Measurements from ENCODE around the gene HECTD2. TPM values are rescaled to one million over a fixed set of nuclear protein-coding genes. Genes with fewer than 3 reads are reported as not detected.

Gene HECTD2
- total RNA-seq, 2 donors from 2014 or later, result 2.5 to 3.1 TPM

- Mint-ChIP-seq H3K4me1 (no peaks in the 10 kb centered on the region), H3K4me3 (no peak overlapping the region), H3K27ac (no peak overlapping the region), H3K36me3 (ENCODE audit: low read depth) (peaks cover 4% of the 10 kb centered on the region), H3K27me3 (peaks cover 12% of the 10 kb centered on the region)
- H3K9me3 ChIP-seq (ENCODE audit: control insufficient read depth, low read length, poor library complexity, severe bottlenecking), result no peaks in the 10 kb centered on the region
- DNase-seq (no peak), ATAC-seq (no peak)
Observed at GRCh38 chr10:91539930-91540329, 129.8 kb downstream of the HECTD2 start.

GRCh38 chr10:91540733-91541132 lies 130.6 kb downstream of the HECTD2 start:
- Mint-ChIP-seq H3K27ac (no peak overlapping the region), H3K27me3 (peaks cover 12% of the 10 kb centered on the region), H3K4me1 (no peaks in the 10 kb centered on the region), H3K4me3 (no peak overlapping the region), H3K36me3 (ENCODE audit: low read depth) (peaks cover 4% of the 10 kb centered on the region)
- ATAC-seq (no peak), DNase-seq (no peak)
- H3K9me3 ChIP-seq (ENCODE audit: control insufficient read depth, low read length, poor library complexity, severe bottlenecking), result no peaks in the 10 kb centered on the region

- peaks cover 12% of the 10 kb centered on the region for H3K27me3 Mint-ChIP-seq
- H3K9me3 ChIP-seq (ENCODE audit: control insufficient read depth, low read length, poor library complexity, severe bottlenecking), result no peaks in the 10 kb centered on the region
- ATAC-seq, result no peak
- no peaks in the 10 kb centered on the region for H3K4me1 Mint-ChIP-seq
- no peak overlapping the region for H3K4me3 Mint-ChIP-seq
- no peak overlapping the region for H3K27ac Mint-ChIP-seq
- no peak for DNase-seq
- peaks cover 4% of the 10 kb centered on the region for H3K36me3 Mint-ChIP-seq (ENCODE audit: low read depth)
Observed at GRCh38 chr10:91541481-91541880, 131.3 kb downstream of the HECTD2 start.

- ATAC-seq (no peak), DNase-seq (no peak)
- H3K27ac Mint-ChIP-seq, result no peak overlapping the region
- H3K27me3 Mint-ChIP-seq, result peaks cover 15% of the 10 kb centered on the region
- H3K9me3 ChIP-seq (ENCODE audit: control insufficient read depth, low read length, poor library complexity, severe bottlenecking), result no peaks in the 10 kb centered on the region
- H3K4me3 Mint-ChIP-seq, result no peak overlapping the region
- no peaks in the 10 kb centered on the region for H3K4me1 Mint-ChIP-seq
- no peaks in the 10 kb centered on the region for H3K36me3 Mint-ChIP-seq (ENCODE audit: low read depth)
Observed at GRCh38 chr10:91545384-91545783, 135.2 kb downstream of the HECTD2 start.

- H3K27me3 Mint-ChIP-seq, result peaks cover 15% of the 10 kb centered on the region
- no peaks in the 10 kb centered on the region for H3K4me1 Mint-ChIP-seq
- DNase-seq (no peak), ATAC-seq (no peak)
- H3K9me3 ChIP-seq (ENCODE audit: control insufficient read depth, low read length, poor library complexity, severe bottlenecking), result no peaks in the 10 kb centered on the region
- no peaks in the 10 kb centered on the region for H3K36me3 Mint-ChIP-seq (ENCODE audit: low read depth)
- no peak overlapping the region for H3K27ac Mint-ChIP-seq
- no peak overlapping the region for H3K4me3 Mint-ChIP-seq
Observed at GRCh38 chr10:91545838-91546237, 135.7 kb downstream of the HECTD2 start.

- no peaks in the 10 kb centered on the region for H3K9me3 ChIP-seq (ENCODE audit: control insufficient read depth, low read length, poor library complexity, severe bottlenecking)
- Mint-ChIP-seq H3K4me3 (no peak overlapping the region), H3K27me3 (peaks cover 19% of the 10 kb centered on the region), H3K36me3 (ENCODE audit: low read depth) (no peaks in the 10 kb centered on the region), H3K4me1 (peaks cover 3% of the 10 kb centered on the region), H3K27ac (no peak overlapping the region)
- DNase-seq (no peak), ATAC-seq (no peak)
Observed at GRCh38 chr10:91549262-91549661, 139.1 kb downstream of the HECTD2 start.

- Mint-ChIP-seq H3K4me1 (peaks cover 3% of the 10 kb centered on the region), H3K4me3 (no peak overlapping the region), H3K36me3 (ENCODE audit: low read depth) (no peaks in the 10 kb centered on the region), H3K27me3 (peaks cover 19% of the 10 kb centered on the region), H3K27ac (no peak overlapping the region)
- DNase-seq (no peak), ATAC-seq (no peak)
- H3K9me3 ChIP-seq (ENCODE audit: control insufficient read depth, low read length, poor library complexity, severe bottlenecking), result no peaks in the 10 kb centered on the region
Observed at GRCh38 chr10:91550021-91550420, 139.9 kb downstream of the HECTD2 start.

GRCh38 chr10:91551856-91552255 lies 141.7 kb downstream of the HECTD2 start:
- Mint-ChIP-seq H3K4me1 (peaks cover 5% of the 10 kb centered on the region), H3K27ac (peak overlapping the region; percentile 72), H3K36me3 (ENCODE audit: low read depth) (no peaks in the 10 kb centered on the region), H3K27me3 (peaks cover 19% of the 10 kb centered on the region), H3K4me3 (no peak overlapping the region)
- H3K9me3 ChIP-seq (ENCODE audit: control insufficient read depth, low read length, poor library complexity, severe bottlenecking), result no peaks in the 10 kb centered on the region
- DNase-seq (no peak), ATAC-seq (no peak)

GRCh38 chr10:91552274-91553095 lies 142.3 kb downstream of the HECTD2 start:
- no peak for ATAC-seq
- H3K36me3 Mint-ChIP-seq (ENCODE audit: low read depth), result no peaks in the 10 kb centered on the region

GRCh38 chr10:91555455-91555854 lies 145.3 kb downstream of the HECTD2 start:
- DNase-seq (no peak), ATAC-seq (no peak)
- no peak overlapping the region for H3K27ac Mint-ChIP-seq
- H3K27me3 Mint-ChIP-seq, result peaks cover 16% of the 10 kb centered on the region
- peaks cover 5% of the 10 kb centered on the region for H3K4me1 Mint-ChIP-seq
- H3K4me3 Mint-ChIP-seq, result no peak overlapping the region
- no peaks in the 10 kb centered on the region for H3K36me3 Mint-ChIP-seq (ENCODE audit: low read depth)
- H3K9me3 ChIP-seq (ENCODE audit: control insufficient read depth, low read length, poor library complexity, severe bottlenecking), result no peaks in the 10 kb centered on the region

More at GRCh38 chr10:91552274-91553095, 142.3 kb downstream of the HECTD2 start:
- peaks cover 5% of the 10 kb centered on the region for H3K4me1 Mint-ChIP-seq
- H3K4me3 Mint-ChIP-seq, result no peak overlapping the region
- no peaks in the 10 kb centered on the region for H3K9me3 ChIP-seq (ENCODE audit: control insufficient read depth, low read length, poor library complexity, severe bottlenecking)
- no peak for DNase-seq
- peaks cover 19% of the 10 kb centered on the region for H3K27me3 Mint-ChIP-seq
- H3K27ac Mint-ChIP-seq, result peak overlapping the region; percentile 72

GRCh38 chr10:91556691-91557566 lies 146.8 kb downstream of the HECTD2 start:
- Mint-ChIP-seq H3K4me3 (no peak overlapping the region), H3K27me3 (peaks cover 11% of the 10 kb centered on the region), H3K36me3 (ENCODE audit: low read depth) (no peaks in the 10 kb centered on the region), H3K27ac (no peak overlapping the region), H3K4me1 (peaks cover 2% of the 10 kb centered on the region)
- DNase-seq (no peak), ATAC-seq (no peak)
- H3K9me3 ChIP-seq (ENCODE audit: control insufficient read depth, low read length, poor library complexity, severe bottlenecking), result no peaks in the 10 kb centered on the region

- no peaks in the 10 kb centered on the region for H3K9me3 ChIP-seq (ENCODE audit: control insufficient read depth, low read length, poor library complexity, severe bottlenecking)
- Mint-ChIP-seq H3K36me3 (ENCODE audit: low read depth) (no peaks in the 10 kb centered on the region), H3K27ac (no peak overlapping the region), H3K27me3 (peaks cover 17% of the 10 kb centered on the region), H3K4me1 (peaks cover 2% of the 10 kb centered on the region), H3K4me3 (no peak overlapping the region)
- ATAC-seq (no peak), DNase-seq (no peak)
Observed at GRCh38 chr10:91557651-91558111, 147.5 kb downstream of the HECTD2 start.

GRCh38 chr10:91558473-91558872 lies 148.3 kb downstream of the HECTD2 start:
- Mint-ChIP-seq H3K4me1 (peaks cover 2% of the 10 kb centered on the region), H3K27ac (no peak overlapping the region), H3K27me3 (peaks cover 25% of the 10 kb centered on the region), H3K36me3 (ENCODE audit: low read depth) (no peaks in the 10 kb centered on the region), H3K4me3 (no peak overlapping the region)
- ATAC-seq, result no peak
- H3K9me3 ChIP-seq (ENCODE audit: control insufficient read depth, low read length, poor library complexity, severe bottlenecking), result no peaks in the 10 kb centered on the region
- DNase-seq, result no peak

Measured in T-helper 17 cell (primary cell).